Kasumi-1 (cell line): ENCODE measurements around the gene MPHOSPH8.

Experiments
- DNase-seq, 2 experiments: peaks; one replicate each; lab custom pipeline; 2025; lab: John Stamatoyannopoulos, UW

Gene MPHOSPH8

GRCh38 chr13:19633479-19634255 lies at the start of gene MPHOSPH8:
Gene MPHOSPH8, plus strand, starts transcription at chr13:19633659. Its CDS starts 90 bp downstream, at chr13:19633749.
- peak; percentile 80 to 85 for DNase-seq

GRCh38 chr13:19586904-19587634 lies 46.4 kb upstream of the MPHOSPH8 start:
- DNase-seq: peak; percentile 79 to 88

GRCh38 chr13:19587635-19588300 lies 45.7 kb upstream of the MPHOSPH8 start:
- DNase-seq: peak; percentile 18 to 38

GRCh38 chr13:19589312-19589711 lies 44.1 kb upstream of the MPHOSPH8 start:
- no peak for DNase-seq

GRCh38 chr13:19590423-19590822 lies 43.0 kb upstream of the MPHOSPH8 start:
- DNase-seq: no peak

- DNase-seq: no peak
These were observed 41.6 kb upstream of the MPHOSPH8 start for GRCh38 chr13:19591864-19592263.

- peak in 1 of 2 experiments; percentile 12 for DNase-seq
These were observed 40.7 kb upstream of the MPHOSPH8 start for GRCh38 chr13:19592657-19593180.

GRCh38 chr13:19596086-19596485 lies 37.4 kb upstream of the MPHOSPH8 start:
- no peak for DNase-seq

- no peak for DNase-seq
These were observed 36.5 kb upstream of the MPHOSPH8 start for GRCh38 chr13:19596960-19597361.

- no peak for DNase-seq
These were observed 35.9 kb upstream of the MPHOSPH8 start for GRCh38 chr13:19597523-19597922.

GRCh38 chr13:19601749-19602725 lies 31.4 kb upstream of the MPHOSPH8 start:
- no peak for DNase-seq

- no peak for DNase-seq
These were observed 29.2 kb upstream of the MPHOSPH8 start for GRCh38 chr13:19604306-19604705.

- no peak for DNase-seq
These were observed 28.1 kb upstream of the MPHOSPH8 start for GRCh38 chr13:19605161-19605955.

- DNase-seq: no peak
These were observed 27.3 kb upstream of the MPHOSPH8 start for GRCh38 chr13:19606152-19606551.

GRCh38 chr13:19606737-19607136 lies 26.7 kb upstream of the MPHOSPH8 start:
- DNase-seq: no peak

GRCh38 chr13:19607523-19608078 lies 25.9 kb upstream of the MPHOSPH8 start:
- DNase-seq: no peak

- DNase-seq: peak; percentile 27 to 52
These were observed 14.5 kb upstream of the MPHOSPH8 start for GRCh38 chr13:19618977-19619376.

- DNase-seq: no peak
These were observed 11.3 kb upstream of the MPHOSPH8 start for GRCh38 chr13:19622193-19622592.

- no peak for DNase-seq
These were observed 9.2 kb upstream of the MPHOSPH8 start for GRCh38 chr13:19624265-19624664.

- DNase-seq: peak in 1 of 2 experiments; percentile 54
These were observed 462 bp upstream of the MPHOSPH8 start for GRCh38 chr13:19632915-19633478.
